Endodermal cell (in vitro differentiated cells): ENCODE results near the gene FEZF2. TPM values are rescaled to one million over a fixed set of nuclear protein-coding genes. Genes with fewer than 3 reads are reported as not detected.

Experiments used
- DNase-seq: peaks from one replicate; pipeline ENCODE4 v3.0.0-alpha.2; 2017
- H3K27ac ChIP-seq: 2 replicates; pipeline ENCODE4 v1.5.1; 2013; ENCODE audit warnings: mild to moderate bottlenecking, low read depth, low read length, moderate library complexity
- H3K27me3 ChIP-seq: 2 replicates; pipeline ENCODE4 v1.6.1; 2013; ENCODE audit warnings: mild to moderate bottlenecking, low read length, moderate library complexity; ENCODE audit not compliant: insufficient read depth, control insufficient read depth, poor library complexity, severe bottlenecking
- H3K36me3 ChIP-seq: 2 replicates; pipeline ENCODE4 v1.7.0; 2013; ENCODE audit warnings: mild to moderate bottlenecking, low read length, moderate library complexity; ENCODE audit not compliant: control insufficient read depth, insufficient read depth
- H3K4me1 ChIP-seq: one replicate; pipeline ENCODE4 v1.7.0; 2013; ENCODE audit warnings: low read length; ENCODE audit not compliant: control insufficient read depth, insufficient read depth
- H3K4me3 ChIP-seq: 2 replicates; pipeline ENCODE4 v1.5.1; 2013; ENCODE audit warnings: mild to moderate bottlenecking, low read length, moderate library complexity
- H3K9ac ChIP-seq: 2 replicates; pipeline ENCODE4 v1.6.1; 2013; ENCODE audit warnings: mild to moderate bottlenecking, low read length, moderate library complexity; ENCODE audit not compliant: poor library complexity, severe bottlenecking; ENCODE audit errors: extremely low read depth
- H3K9me3 ChIP-seq: 2 replicates; pipeline ENCODE4 v1.6.1; 2013; ENCODE audit warnings: mild to moderate bottlenecking, low read length, moderate library complexity; ENCODE audit not compliant: control insufficient read depth
- H3K27ac Mint-ChIP-seq: 2 replicates; pipeline ENCODE4 v1.8.0; 2020; ENCODE audit warnings: mixed read lengths
- H3K27me3 Mint-ChIP-seq: 2 replicates; pipeline ENCODE4 v1.8.0; 2021; ENCODE audit warnings: mild to moderate bottlenecking, mixed read lengths; ENCODE audit not compliant: insufficient read depth
- H3K36me3 Mint-ChIP-seq: 2 replicates; pipeline ENCODE4 v1.8.0; 2020; ENCODE audit warnings: low read depth, mixed read lengths
- H3K4me1 Mint-ChIP-seq: 2 replicates; pipeline ENCODE4 v1.8.0; 2020; ENCODE audit warnings: mixed read lengths
- H3K4me3 Mint-ChIP-seq: 2 replicates; pipeline ENCODE4 v1.8.0; 2020; ENCODE audit warnings: mild to moderate bottlenecking, moderate library complexity, mixed read lengths
- H3K9me3 Mint-ChIP-seq: 2 replicates; pipeline ENCODE4 v1.8.0; 2020; ENCODE audit warnings: mild to moderate bottlenecking, mixed read lengths
- WGBS, 2 experiments: methylation state at CpG; one replicate each; pipeline versions ENCODE4 v1.1.5 to v1.1.7; 2013; ENCODE audit warnings: missing lambda C conversion rate in 2 of 2, mixed read lengths in 1 of 2; ENCODE audit not compliant: insufficient coverage in 1 of 2, insufficient read length in 1 of 2; 5-methylcytosine and 5-hydroxymethylcytosine counted together
- total RNA-seq, 2 donors: library from RNA; stranded (reverse); fragmentation: NEBNext Ultra II Directional in 1 of 2; extraction: Animal tissue kit (Norgen Biotek cat#: 25700) in 1 of 2; gene quantifications; 2 replicates in 1 of 2; 3 replicates in 1 of 2; pipeline ENCODE4 v1.2.1, GENCODE V29; 2021
- TF ChIP-seq, protein P1 (sequence below): fragments of 200-600 bp; sonication (generic); conservative IDR thresholded peaks from 2 replicates; pipeline ENCODE4 v1.5.0; 2021; ENCODE audit warnings: antibody characterized with exemption, mild to moderate bottlenecking

FEZF2 gene
- total RNA-seq, 2 donors from 2014 or later, result not detected

DNA sequence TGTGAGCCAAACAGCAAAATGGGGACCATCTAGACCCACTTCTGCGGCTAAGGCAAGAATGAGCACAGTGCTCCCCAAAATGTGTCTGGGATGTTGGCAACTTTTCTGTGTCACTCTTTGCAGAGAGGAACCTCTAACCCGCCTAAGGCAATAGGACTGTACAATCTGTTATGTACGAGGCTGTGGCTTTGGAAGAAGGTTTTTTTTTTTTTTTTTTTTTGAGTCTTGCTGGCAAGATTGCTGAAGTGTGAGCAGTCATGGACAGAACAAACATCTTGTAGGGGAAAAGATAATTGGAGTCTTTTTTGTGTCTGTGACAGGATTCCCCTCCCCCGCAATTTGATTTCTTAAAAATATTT is 7.2 kb downstream of the FEZF2 start:
- H3K4me1 ChIP-seq, result peaks cover 9% of the 10 kb centered on the region
- no peaks in the 10 kb centered on the region for H3K9me3 Mint-ChIP-seq
- H3K9ac ChIP-seq, result no peak overlapping the region
- H3K4me3 ChIP-seq, result peak overlapping the region; percentile 14
- no peaks in the 10 kb centered on the region for H3K36me3 Mint-ChIP-seq
- peak overlapping the region; percentile 20 for H3K4me3 Mint-ChIP-seq
- no peak overlapping the region for H3K27ac ChIP-seq
- peaks cover 90% of the 10 kb centered on the region for H3K27me3 ChIP-seq
- peaks cover 88% of the 10 kb centered on the region for H3K27me3 Mint-ChIP-seq
- no peaks in the 10 kb centered on the region for H3K9me3 ChIP-seq
- DNase-seq, result no peak
- H3K27ac Mint-ChIP-seq, result no peak overlapping the region
- TF ChIP-seq, protein P1, sequence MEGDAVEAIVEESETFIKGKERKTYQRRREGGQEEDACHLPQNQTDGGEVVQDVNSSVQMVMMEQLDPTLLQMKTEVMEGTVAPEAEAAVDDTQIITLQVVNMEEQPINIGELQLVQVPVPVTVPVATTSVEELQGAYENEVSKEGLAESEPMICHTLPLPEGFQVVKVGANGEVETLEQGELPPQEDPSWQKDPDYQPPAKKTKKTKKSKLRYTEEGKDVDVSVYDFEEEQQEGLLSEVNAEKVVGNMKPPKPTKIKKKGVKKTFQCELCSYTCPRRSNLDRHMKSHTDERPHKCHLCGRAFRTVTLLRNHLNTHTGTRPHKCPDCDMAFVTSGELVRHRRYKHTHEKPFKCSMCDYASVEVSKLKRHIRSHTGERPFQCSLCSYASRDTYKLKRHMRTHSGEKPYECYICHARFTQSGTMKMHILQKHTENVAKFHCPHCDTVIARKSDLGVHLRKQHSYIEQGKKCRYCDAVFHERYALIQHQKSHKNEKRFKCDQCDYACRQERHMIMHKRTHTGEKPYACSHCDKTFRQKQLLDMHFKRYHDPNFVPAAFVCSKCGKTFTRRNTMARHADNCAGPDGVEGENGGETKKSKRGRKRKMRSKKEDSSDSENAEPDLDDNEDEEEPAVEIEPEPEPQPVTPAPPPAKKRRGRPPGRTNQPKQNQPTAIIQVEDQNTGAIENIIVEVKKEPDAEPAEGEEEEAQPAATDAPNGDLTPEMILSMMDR, result no peak
- peaks cover 42% of the 10 kb centered on the region for H3K4me1 Mint-ChIP-seq
- 33 to 48% methylated on average over 3 of the region's 4 CpGs for WGBS, 2 experiments
- no peaks in the 10 kb centered on the region for H3K36me3 ChIP-seq

DNA sequence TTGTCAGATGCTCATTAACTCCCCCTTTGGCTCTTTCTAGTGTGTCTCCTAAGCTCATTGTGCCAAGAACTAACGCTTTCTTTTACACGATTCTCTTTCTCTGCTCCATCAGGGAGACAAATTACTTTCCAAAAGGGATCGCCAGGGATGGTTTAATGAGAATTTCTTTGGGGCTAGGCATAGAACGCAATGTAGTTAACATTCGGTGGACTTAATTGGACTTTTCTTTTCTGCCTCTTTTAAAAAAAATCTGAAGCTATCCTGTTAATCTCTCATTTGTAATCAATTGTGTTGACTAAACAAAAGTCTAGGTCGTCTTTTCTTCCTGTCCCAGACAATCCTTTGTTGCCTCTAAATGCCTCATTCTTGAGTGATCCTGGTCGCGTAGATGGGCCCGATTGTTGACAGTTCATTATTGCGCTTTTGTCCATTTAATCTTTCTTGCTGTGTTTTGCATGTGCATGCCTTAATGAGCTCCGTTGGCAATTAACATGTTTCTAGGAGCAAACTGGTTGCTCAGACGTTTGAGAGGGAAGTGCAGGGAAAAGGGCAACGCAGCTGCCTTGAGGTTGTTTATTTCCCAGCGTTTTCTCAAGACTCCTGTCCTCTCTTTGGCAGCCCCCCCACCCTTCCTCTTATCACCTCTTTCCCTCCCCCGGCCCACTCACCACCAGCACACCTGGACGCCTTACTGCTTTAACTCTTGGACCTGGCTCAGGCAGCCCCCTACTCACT is 7.8 kb downstream of the FEZF2 start:
- Histone ChIP-seq H3K9me3 (no peaks in the 10 kb centered on the region), H3K9ac (no peak overlapping the region), H3K36me3 (no peaks in the 10 kb centered on the region), H3K27me3 (peaks cover 90% of the 10 kb centered on the region), H3K27ac (no peak overlapping the region), H3K4me3 (peak overlapping the region; percentile 14), H3K4me1 (peaks cover 9% of the 10 kb centered on the region)
- Mint-ChIP-seq H3K27ac (no peak overlapping the region), H3K27me3 (peaks cover 83% of the 10 kb centered on the region), H3K4me3 (peak overlapping the region; percentile 20), H3K9me3 (no peaks in the 10 kb centered on the region), H3K4me1 (peaks cover 36% of the 10 kb centered on the region), H3K36me3 (no peaks in the 10 kb centered on the region)
- peak; percentile 61 for DNase-seq
- TF ChIP-seq, protein P1, result no peak
- WGBS, 2 experiments, result 16 to 28% methylated on average over 8 to 16 of the region's 16 CpGs

DNA sequence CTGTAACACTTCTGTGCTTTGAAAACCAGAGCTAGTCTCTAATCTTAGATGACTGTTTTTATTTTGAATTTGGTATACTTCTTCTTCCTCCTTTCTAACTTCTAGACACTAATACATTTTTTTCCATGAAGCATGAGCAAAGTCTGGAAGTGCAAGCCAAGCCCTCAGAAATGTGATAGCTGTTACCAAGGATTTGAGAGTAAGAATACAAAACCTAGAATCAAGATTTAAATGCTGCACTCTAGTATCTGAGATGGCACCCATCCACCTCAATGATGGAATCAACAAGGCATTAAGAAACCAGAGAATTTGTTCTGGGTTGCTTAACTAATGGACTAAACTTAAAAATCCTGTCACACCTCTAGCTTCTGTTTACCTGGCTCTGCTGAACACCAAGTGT is 9.2 kb downstream of the FEZF2 start:
- H3K9ac ChIP-seq, result no peak overlapping the region
- H3K27ac Mint-ChIP-seq, result no peak overlapping the region
- peaks cover 90% of the 10 kb centered on the region for H3K27me3 ChIP-seq
- H3K4me1 Mint-ChIP-seq, result peaks cover 30% of the 10 kb centered on the region
- H3K27ac ChIP-seq, result no peak overlapping the region
- H3K4me3 Mint-ChIP-seq, result no peak overlapping the region
- H3K4me1 ChIP-seq, result peaks cover 9% of the 10 kb centered on the region
- DNase-seq, result no peak
- no peaks in the 10 kb centered on the region for H3K36me3 Mint-ChIP-seq
- H3K27me3 Mint-ChIP-seq, result peaks cover 69% of the 10 kb centered on the region
- H3K36me3 ChIP-seq, result no peaks in the 10 kb centered on the region
- TF ChIP-seq, protein P1, result no peak
- H3K9me3 ChIP-seq, result no peaks in the 10 kb centered on the region
- no peaks in the 10 kb centered on the region for H3K9me3 Mint-ChIP-seq
- no peak overlapping the region for H3K4me3 ChIP-seq
